ENCODE data around the gene GAL.

DNA sequence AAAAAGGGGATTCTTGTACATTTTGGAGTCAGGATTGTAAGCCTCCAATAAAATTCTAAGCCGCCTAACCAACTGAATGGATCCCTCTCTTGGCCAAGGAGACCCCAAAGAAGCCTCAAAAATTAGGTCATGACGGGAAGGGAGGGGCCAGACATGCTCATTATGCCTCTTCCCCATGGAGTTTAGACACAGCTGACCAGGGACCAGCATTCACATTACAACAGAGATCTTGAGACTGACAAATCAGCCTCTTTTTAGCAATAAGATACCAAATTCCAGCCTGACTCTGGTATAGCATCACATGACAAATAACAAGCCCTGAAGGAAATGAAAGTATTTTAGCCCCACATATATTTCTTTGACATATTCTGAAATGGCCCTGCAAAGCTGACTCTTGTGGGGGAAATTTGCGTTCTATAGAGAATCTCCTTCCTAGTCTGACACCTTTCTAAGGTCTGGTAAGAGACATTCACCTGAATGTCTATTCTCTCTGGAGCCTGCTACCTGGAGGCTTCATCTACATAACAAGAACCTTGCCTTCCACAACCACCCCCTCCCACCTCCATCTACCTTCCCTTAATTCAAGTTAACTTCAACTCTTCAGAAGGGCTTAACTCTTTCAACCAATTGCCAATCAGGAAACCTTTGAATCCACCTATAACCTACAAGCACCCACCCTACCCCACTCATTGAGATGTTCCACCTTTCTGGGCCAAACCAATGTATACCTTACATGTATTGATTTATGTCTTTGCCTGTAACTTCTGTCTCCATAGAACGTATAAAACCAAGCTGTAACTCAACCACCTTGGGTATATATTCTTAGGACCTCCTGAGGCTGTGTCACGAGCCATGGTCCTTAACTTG, 10.3 kb downstream of the GAL start:
- TF ChIP-seq, protein P1, sequence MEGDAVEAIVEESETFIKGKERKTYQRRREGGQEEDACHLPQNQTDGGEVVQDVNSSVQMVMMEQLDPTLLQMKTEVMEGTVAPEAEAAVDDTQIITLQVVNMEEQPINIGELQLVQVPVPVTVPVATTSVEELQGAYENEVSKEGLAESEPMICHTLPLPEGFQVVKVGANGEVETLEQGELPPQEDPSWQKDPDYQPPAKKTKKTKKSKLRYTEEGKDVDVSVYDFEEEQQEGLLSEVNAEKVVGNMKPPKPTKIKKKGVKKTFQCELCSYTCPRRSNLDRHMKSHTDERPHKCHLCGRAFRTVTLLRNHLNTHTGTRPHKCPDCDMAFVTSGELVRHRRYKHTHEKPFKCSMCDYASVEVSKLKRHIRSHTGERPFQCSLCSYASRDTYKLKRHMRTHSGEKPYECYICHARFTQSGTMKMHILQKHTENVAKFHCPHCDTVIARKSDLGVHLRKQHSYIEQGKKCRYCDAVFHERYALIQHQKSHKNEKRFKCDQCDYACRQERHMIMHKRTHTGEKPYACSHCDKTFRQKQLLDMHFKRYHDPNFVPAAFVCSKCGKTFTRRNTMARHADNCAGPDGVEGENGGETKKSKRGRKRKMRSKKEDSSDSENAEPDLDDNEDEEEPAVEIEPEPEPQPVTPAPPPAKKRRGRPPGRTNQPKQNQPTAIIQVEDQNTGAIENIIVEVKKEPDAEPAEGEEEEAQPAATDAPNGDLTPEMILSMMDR (IDR thresholded peaks at IDR 0.05) = no peak
- TF ChIP-seq POLR2A (IDR thresholded peaks at IDR 0.05) = no peak
